GM12878 (cell line): Measurements from ENCODE around the gene CFC1B.
"Not testable (repeated sequence)": the region's sequence is repeated elsewhere in the genome, so short reads cannot be mapped to it uniquely, and the experiment has no call there.

Experiments used
- BCL11A ChIP-seq: IDR thresholded peaks from 2 replicates; pipeline ENCODE4 v1.6.1; 2011; ENCODE audit warnings: low read depth, low read length
- CTCF ChIP-seq, 3 experiments: IDR thresholded peaks in 2 of 3; conservative IDR thresholded peaks in 1 of 3; 2 replicates each; pipeline ENCODE4 v1.5.1; 2011; ENCODE audit warnings: low read depth in 3 of 3, low read length in 3 of 3, mild to moderate bottlenecking in 3 of 3, control low read depth in 2 of 3, moderate library complexity in 2 of 3, inconsistent platforms in 1 of 3, mixed read lengths in 1 of 3; ENCODE audit not compliant: control insufficient read depth in 2 of 3, insufficient read depth in 1 of 3; ENCODE audit errors: extremely low read depth in 1 of 3
- CUX1 ChIP-seq: IDR thresholded peaks from 2 replicates; pipeline ENCODE4 v1.6.1; 2012; ENCODE audit warnings: improper control_type of control experiment, low read depth, low read length; ENCODE audit not compliant: insufficient replicate concordance
- ELK1 ChIP-seq: IDR thresholded peaks from 2 replicates; pipeline ENCODE4 v1.6.1; 2012; ENCODE audit warnings: low read depth, low read length, improper control_type of control experiment
- EP300 ChIP-seq, 2 experiments: fragments of 150-350 bp in 1 of 2; IDR thresholded peaks; 2 replicates each; pipeline ENCODE4 v1.6.1; 2011 to 2012; ENCODE audit warnings: low read depth in 2 of 2, low read length in 2 of 2, borderline replicate concordance in 1 of 2, improper control_type of control experiment in 1 of 2, inconsistent platforms in 1 of 2; ENCODE audit not compliant: control insufficient read depth in 1 of 2
- ESRRA ChIP-seq: IDR thresholded peaks from 2 replicates; pipeline ENCODE4 v1.6.1; 2012; ENCODE audit warnings: mild to moderate bottlenecking, low read length, improper control_type of control experiment
- EZH2 ChIP-seq: IDR thresholded peaks from 2 replicates; pipeline ENCODE4 v1.6.1; 2012; ENCODE audit warnings: low read depth, mild to moderate bottlenecking, control low read depth, inconsistent platforms, low read length, borderline replicate concordance; ENCODE audit not compliant: control insufficient read depth
- JUND ChIP-seq: IDR thresholded peaks from 2 replicates; pipeline ENCODE4 v1.6.1; 2012; ENCODE audit warnings: low read depth, mild to moderate bottlenecking, low read length, improper control_type of control experiment, moderate library complexity
- MAX ChIP-seq: IDR thresholded peaks from 2 replicates; pipeline ENCODE4 v1.6.1; 2012; ENCODE audit warnings: low read depth, low read length, improper control_type of control experiment
- NFYB ChIP-seq: IDR thresholded peaks from 2 replicates; pipeline ENCODE4 v1.6.1; 2011; ENCODE audit warnings: low read depth, mild to moderate bottlenecking, low read length, improper control_type of control experiment, moderate library complexity; ENCODE audit not compliant: insufficient read depth
- POLR2A ChIP-seq: IDR thresholded peaks from 2 replicates; pipeline ENCODE4 v1.6.1; 2011; ENCODE audit warnings: low read depth, mild to moderate bottlenecking, low read length
- SREBF2 ChIP-seq: IDR thresholded peaks from 2 replicates; pipeline ENCODE4 v1.6.1; 2012; ENCODE audit warnings: mild to moderate bottlenecking, low read length
- ZNF274 ChIP-seq: IDR thresholded peaks from one replicate; pipeline ENCODE4 v1.8.0; 2011; ENCODE audit not compliant: insufficient read length, insufficient read depth

- TF ChIP-seq ELK1; CTCF (IDR thresholded peaks at IDR 0.05 in 2 of 3, conservative IDR thresholded peaks at IDR 0.05 in 1 of 3; ENCODE audit: control insufficient read depth in 2 of 3, extremely low read depth in 1 of 3, insufficient read depth in 1 of 3, low read depth in 3 of 3, low read length in 3 of 3); NFYB; JUND; EZH2; SREBF2; BCL11A; ESRRA; ZNF274; CUX1; MAX; EP300 (IDR thresholded peaks at IDR 0.05; ENCODE audit: borderline replicate concordance in 1 of 2, control insufficient read depth in 1 of 2, low read depth in 2 of 2, low read length in 2 of 2); POLR2A: not testable (repeated sequence)
Measured at GRCh38 chr2:130529545-130529944, 8.5 kb downstream of the CFC1B start.
